Measurements from ENCODE around the gene GUCD1.
A peak's percentile ranks its signal among the peaks of the same experiment; 100 is the strongest.

The GUCD1 gene

GRCh38 chr22:24503843-24504338, 51.0 kb downstream of the GUCD1 start:
- DNase-seq (ENCODE audit: low read depth in 2 of 2), result no peak

GRCh38 chr22:24503137-24503842, 51.6 kb downstream of the GUCD1 start:
- peak; percentile 39 for DNase-seq (ENCODE audit: low read depth in 2 of 2)

GRCh38 chr22:24502541-24502940, 52.4 kb downstream of the GUCD1 start:
- DNase-seq (ENCODE audit: low read depth in 2 of 2), result no peak

DNA sequence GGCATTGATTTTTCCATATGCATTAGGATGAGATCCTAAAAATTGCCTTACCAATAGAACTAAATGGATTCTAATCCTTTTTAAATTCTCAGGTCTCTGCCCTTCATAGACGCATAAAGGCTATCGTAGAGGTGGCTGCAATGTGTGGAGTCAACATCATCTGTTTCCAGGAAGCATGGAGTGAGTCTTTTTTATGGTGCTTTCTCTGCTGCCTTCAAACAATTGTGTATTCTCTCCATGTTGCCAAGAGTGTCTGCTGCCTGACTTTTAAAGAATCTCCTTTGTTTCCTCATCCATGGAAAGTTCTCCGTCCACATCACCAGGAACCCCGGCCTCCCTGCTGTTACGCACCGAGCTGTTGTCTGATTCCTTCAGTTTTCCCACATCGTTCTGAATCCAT, 52.9 kb downstream of the GUCD1 start:
- no peak for DNase-seq (ENCODE audit: low read depth in 2 of 2)

GRCh38 chr22:24501301-24502005, 53.5 kb downstream of the GUCD1 start:
- DNase-seq (ENCODE audit: low read depth in 2 of 2), result no peak

DNA sequence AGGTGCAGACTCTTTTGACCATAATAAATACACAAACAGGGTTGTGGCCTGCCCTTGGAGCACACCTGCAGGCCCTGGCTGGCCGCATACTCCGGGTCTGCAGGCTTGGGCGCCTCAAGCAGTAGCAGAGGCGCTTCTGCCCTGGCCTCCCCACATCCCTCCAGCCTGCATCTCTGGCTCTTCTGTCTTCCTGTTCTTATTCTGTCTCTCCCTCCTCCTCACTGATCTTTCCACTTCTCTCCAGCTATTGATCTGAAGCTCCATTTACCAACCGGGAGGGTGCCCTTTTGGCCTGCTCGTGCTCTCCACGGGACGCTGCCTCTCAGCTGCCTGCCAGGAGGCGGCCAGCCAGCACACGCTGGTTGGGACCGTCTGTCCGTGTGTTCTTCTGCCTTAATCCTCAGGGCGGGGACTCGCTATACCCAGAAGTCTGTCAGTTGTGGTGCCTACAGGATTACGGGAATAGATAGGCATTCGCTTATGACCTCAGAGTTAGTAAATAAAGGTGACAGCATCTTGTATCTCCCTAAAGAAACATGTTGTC, 54.6 kb downstream of the GUCD1 start:
- no peak for DNase-seq (ENCODE audit: low read depth in 2 of 2)

- DNase-seq (ENCODE audit: low read depth in 2 of 2), result no peak
Observed at GRCh38 chr22:24499706-24500276, 55.1 kb downstream of the GUCD1 start.

DNA sequence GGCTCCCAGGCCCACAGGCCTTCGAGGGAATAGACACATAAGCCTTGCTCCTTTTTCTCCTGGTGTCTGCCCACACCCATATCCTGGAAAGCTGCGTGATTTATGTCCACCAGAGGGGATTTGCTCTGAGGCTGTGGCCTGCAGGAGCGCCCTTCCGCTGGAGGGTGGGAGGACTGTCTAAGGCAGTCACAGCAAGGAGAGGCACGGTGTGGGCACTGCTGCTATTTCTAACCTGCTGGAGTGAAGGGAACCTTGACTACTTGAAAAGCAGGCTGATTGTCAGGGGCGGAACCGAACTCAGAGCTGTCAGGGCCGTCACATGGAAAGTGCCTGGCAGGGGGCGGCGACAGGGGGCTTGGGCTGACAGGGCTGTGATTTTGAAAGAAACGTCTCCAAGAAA, 56.1 kb downstream of the GUCD1 start:
- DNase-seq (ENCODE audit: low read depth in 2 of 2), result no peak

DNA sequence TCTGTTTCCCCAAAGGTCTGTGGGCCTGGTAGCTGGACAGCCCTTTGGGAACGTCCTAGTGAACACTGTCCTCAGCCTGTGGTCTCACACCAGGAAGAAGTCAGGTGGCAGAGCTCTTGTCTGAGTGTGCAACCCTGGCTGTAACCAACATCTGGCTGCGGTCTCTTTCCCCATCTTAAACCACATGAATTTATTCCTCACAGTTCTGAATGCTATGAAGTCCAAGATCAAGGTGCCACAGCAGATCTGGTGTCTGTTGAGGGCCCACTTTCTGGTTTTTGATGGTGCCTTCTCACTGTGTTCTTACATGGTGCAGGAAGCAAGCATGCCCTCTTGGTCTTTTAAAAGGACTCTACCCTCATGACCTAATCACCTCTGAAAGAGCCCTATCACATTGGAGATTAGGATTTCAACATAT, 57.1 kb downstream of the GUCD1 start:
- no peak for DNase-seq (ENCODE audit: low read depth in 2 of 2)

DNA sequence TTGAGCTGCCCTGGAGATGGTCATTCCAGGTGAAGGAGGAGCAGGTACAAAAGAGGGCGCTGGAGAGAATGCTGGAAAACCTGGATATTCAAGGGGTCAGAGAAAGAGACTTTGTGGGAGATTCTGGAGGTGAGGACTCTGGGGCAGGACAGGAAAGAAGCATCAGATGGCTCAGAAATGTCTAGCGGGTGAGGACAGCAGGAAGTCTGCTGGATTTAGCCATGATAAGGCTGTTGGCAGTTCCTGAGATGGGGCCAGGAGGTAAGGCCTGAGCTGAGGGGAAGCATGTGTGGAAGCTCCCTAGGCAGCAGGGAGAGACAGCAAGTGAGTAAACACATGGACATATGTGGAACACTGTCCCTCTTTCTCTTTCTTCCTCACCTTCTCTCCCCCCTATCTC, 58.3 kb downstream of the GUCD1 start:
- DNase-seq (ENCODE audit: low read depth in 2 of 2), result no peak

GRCh38 chr22:24496234-24496633, 58.7 kb downstream of the GUCD1 start:
- no peak for DNase-seq (ENCODE audit: low read depth in 2 of 2)

DNA sequence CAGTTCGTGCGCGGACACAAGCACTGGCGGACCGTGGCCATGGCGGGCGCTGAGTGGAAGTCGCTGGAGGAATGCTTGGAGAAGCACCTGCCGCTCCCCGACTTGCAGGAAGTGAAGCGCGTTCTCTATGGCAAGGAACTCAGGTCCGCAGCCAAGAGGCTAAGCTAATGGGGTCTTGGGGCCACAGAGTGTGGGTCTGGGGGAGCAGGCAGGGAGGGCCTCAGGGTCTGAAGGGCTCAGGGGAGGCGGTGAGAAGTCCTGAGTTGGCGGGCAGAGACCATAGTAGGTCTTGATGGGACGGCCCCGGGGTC, 59.6 kb downstream of the GUCD1 start:
- no peak for DNase-seq (ENCODE audit: low read depth in 2 of 2)

DNA sequence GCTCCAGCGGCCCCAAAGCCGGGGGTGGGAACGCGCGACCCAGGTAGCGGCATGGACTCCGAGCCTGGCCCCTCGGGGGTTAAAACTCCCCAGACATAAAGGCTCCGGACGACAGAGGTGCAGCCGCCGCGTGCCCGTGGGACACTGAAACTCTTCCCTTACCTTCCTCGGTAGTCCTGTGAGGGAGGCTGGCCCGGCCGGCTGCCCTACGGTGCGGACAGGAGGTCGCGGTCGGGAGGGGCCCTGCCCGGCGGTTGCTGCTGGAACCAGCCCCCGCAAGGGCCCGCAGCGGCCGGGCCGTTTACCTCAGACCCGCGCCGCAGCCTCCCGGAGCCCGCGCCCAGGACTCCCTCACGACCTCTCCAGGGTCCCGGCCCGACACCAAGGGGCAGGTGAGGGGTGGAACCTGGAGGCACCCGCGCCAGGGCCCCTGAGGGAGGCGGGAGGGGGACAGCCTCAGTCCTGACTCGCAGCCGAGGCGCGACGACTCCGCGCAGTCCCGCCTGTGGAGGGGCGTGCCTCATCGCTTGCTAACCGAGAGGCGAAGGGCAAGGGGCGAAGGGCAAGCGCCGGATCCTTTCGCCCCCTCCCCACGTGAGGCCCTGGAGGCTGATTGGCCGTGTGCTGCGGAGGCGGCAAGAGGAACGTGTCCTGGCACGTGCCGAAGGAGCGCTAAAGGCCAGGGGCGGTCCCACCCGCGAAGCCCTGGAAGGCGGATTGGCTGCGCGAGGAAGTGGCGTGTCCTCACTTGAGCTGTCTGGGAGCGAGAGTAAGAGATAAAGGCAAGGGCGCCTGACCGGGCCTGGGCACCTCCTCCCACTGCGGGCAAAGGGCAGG, 60.2 kb downstream of the GUCD1 start, which contains the start of gene UPB1:
TSS of gene UPB1 (plus strand) at position 805 of the 837 bp plus-strand sequence. CDS start 72 bp downstream, outside the sequence.
- no peak for DNase-seq (ENCODE audit: low read depth in 2 of 2)

GRCh38 chr22:24494167-24494527, 60.8 kb downstream of the GUCD1 start:
- DNase-seq (ENCODE audit: low read depth in 2 of 2), result no peak

GRCh38 chr22:24492391-24492790, 62.5 kb downstream of the GUCD1 start:
- no peak for DNase-seq (ENCODE audit: low read depth in 2 of 2)
